HUDEP-2 (cell line): ENCODE measurements around the gene FAH.

ENCODE experiments used
- DNase-seq, 76 experiments: peaks; one replicate each; lab custom pipeline; 2025; ENCODE audit not compliant: unreplicated experiment in 76 of 76; lab: John Stamatoyannopoulos, UW

The FAH gene

DNA sequence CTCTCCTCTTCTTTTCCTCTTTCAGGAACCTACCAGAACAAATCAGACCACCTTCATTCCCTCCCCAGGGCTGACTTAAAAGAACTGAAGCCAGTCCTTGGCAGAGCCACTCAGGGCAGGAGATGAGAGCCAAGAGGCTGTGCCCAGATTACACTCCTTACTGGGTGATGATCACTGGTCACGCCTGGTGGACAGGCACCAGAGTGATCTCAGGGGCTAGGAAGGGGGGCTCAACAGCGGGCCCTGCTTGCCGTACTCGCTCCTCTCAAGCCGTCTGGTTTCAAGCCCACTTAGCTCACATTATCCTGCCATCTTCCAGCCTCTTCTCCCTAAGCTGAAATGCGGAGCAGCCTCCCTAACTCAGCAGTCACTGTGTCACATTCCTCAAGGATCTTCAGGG lies 1.7 kb upstream of the FAH start:
- peak in 10 of 76 experiments; percentile 4 to 44 (median 14) for DNase-seq

DNA sequence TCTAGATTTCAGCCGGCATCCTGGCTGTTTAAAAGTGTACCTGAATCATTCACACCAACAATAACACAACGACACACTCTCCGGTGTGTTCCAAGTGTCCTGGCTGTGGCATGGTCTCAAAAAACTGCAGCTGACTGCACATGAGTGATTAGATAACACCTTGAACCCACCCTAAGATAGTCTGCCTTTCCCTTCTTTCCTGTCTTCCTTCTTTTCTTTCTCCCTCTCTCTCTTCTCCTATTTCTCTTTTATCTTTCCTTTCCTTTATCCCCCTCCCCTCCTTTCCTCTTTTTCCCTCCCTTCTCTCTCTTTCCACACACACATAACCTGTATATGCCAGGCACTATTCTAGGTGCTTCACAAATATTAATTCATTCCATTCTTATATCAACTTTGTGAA lies 1.2 kb upstream of the FAH start:
- peak in 21 of 76 experiments; percentile 5 to 50 (median 13) for DNase-seq

DNA sequence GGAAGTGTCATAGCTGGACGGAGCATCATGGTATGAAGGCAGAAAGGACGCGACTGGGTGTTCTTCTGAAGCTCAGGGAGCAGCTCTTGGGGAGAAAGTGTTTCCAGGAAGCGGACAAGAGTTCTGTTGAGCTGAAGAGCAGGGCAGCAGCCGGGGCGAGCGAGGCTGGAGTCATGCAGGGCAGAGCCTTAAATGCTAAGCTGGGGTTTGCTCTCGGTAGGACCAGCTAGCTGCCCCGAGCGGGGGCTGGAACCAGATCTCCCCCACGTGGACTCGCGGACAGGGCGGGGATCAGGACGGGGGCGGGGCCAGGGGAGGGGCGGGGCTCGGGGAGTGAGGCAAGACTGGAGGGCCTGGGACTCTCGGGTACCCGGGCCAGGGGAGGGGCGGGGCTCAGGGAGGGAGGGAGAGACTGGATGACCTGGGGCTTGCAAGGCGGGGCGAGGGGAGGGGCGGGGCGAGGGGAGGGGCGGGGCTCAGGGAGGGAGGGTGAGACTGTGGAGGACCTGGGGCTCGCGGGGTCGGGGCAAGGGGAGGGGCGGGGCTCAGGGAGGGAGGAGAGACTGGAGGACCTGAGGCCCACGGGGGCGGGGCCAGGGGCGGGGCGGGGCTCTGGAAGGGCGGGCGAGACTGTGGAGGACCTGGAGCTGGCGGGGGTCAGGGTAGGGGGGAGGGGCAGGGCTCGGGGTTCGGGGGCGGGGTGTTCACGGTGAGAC lies 461 bp upstream of the FAH start:
- DNase-seq, result peak in 75 of 76 experiments; percentile 40 to 100 (median 97)

DNA sequence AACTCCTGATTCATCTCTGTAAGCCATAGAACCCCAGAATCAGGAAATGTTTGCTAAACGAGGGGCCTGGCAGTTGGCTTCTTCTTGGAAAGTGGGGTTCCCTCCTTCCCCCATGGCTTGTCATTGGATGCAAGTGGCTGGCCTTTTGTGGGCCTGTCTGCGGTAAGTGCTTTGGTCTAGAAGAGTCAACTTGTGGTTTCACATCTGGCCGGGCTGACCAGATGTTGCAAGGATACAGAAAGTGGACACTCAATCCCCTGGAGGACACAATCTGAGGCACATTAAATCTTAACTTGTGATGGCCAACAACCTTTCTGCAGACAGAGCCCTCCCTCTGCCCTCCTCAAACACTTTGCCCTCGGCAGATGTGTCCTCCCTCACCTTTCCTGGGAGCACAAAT lies 1.1 kb downstream of the FAH start:
- peak in 5 of 76 experiments; percentile 13 to 26 (median 17) for DNase-seq

DNA sequence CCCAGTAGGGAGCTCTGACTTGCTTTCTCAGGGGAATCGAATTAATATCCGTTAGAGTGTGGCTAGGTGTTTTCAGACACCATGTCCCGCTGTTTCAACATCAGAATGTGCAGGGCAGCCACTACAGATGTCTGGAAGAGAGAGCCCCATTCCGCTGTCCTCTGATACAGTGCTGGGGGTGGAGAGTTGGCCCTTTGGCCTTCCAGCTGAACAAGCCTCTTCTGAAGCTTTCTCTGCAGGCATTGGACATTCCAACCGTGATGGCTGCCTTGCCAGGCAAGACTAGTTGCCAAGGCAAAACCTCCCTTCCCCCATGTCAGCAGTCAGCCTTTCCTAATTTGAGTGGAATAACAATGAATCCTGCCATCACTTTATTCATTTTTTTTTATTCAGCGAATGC lies 1.5 kb downstream of the FAH start:
- DNase-seq, result peak in 29 of 76 experiments; percentile 3 to 42 (median 21)

DNA sequence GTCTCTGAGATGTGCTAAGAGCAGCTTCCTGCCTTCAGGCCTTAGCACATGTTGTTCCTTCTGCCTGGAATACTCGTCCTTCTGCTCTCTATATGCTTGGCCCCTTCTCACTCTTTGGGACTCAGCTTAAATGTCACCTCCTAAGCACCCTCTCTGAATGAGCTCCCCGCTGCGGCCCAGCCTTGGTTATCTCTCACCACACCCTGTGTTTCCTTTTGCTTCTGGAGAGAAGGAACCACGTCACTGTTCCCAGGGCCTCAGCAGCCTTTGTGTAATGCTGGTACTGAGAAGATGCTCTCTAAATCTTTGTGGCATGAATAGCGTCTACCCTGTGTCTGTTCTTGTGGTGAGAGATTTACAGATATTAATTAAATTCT lies 2.2 kb downstream of the FAH start:
- peak in 55 of 76 experiments; percentile 12 to 80 (median 48) for DNase-seq

- DNase-seq, result peak in 74 of 76 experiments; percentile 27 to 96 (median 90)
These were observed 2.8 kb downstream of the FAH start for GRCh38 chr15:80155378-80156175.

DNA sequence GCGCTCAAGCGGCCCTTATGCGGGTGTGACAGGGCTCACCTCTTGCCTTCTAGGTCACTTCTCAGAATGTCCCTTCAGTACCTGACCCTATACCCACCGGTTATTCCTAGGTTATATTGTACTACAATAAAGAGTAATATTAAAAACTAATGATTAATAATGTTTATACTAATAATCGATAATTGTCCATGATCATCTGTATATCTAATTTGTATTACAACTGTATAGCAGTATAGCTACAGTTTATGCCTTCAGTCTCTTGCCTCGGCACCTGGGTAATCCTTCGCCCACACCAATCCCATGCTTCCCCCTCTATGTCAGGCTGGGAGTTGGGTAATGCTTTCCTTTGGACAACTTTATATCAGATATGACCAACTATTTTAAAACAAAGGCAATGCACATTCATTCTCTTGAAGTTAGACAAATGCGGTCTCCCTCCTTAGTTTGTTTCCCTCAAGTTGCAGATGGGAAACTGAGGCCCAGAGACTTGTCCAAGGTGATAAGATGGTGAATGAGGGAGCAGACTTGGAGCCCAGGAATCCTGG lies 3.4 kb downstream of the FAH start:
- no peak for DNase-seq

GRCh38 chr15:80157215-80157614 lies 4.4 kb downstream of the FAH start:
- no peak for DNase-seq

- no peak for DNase-seq
These were observed 6.5 kb downstream of the FAH start for GRCh38 chr15:80159301-80159700.

DNA sequence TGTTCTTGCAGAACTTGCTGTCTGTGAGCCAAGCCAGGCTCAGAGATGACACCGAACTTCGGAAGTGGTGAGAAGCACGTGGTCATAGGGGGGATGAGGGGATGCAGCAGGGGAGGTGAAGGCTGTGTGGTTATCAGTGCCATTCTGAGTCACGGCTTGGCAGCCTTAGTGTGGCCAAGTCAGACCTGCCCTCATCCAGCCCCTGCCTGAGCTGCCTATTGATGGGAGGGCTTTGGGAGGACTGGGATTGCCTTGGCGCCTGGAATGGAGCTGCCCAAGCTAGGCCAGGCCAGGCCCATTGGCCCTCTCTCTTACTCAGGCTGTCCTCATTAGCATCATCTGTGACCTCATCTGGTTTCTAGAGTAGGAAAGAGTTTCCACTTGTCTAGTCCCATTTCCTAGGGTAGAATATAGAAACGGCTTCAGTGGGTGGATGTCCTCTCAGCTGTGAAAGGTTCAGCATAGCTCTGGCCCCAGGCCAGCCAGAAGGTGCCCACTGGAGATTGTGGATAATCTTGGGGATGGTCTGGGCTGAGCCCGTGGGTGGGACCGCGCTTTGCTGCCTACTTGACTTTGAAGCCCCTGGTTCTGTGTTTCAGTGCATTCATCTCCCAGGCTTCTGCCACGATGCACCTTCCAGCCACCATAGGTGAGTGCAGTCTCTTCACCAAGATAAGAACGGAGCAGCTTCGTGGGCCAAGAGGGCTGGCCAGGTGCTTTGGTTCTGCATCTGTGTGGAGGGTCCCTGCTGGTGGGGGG lies 7.2 kb downstream of the FAH start:
- DNase-seq, result peak in 64 of 76 experiments; percentile 15 to 84 (median 55)

GRCh38 chr15:80160570-80161156 lies 7.9 kb downstream of the FAH start:
- peak in 69 of 76 experiments; percentile 14 to 80 (median 49) for DNase-seq

DNA sequence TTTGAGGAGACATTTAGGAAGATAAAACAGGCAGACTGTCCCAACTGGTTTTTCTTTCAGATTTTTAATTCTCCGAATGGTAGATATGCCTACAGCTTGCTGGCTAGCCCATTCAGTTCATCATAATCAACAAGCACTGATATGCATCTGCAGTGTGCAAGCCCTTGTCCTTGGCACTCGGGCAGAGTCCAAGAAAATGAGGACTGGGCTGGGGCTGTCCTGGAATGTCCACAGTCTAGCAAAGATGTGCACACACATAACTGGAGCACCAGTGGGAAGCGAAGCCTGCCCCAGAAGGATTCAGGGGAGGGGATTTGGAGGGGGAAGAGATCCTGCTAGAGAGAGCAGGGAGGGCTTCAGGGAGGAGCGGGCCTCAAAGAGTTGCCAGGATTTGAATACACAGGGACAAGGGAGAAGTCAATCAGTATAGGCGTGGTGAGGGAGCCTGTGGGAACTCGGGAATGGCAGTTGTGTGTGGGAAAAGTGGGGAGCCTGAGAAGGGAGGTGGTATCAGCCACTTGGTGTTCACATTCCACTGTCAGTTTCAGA lies 8.7 kb downstream of the FAH start:
- DNase-seq, result no peak

- DNase-seq, result no peak
These were observed 9.3 kb downstream of the FAH start for GRCh38 chr15:80162059-80162554.

DNA sequence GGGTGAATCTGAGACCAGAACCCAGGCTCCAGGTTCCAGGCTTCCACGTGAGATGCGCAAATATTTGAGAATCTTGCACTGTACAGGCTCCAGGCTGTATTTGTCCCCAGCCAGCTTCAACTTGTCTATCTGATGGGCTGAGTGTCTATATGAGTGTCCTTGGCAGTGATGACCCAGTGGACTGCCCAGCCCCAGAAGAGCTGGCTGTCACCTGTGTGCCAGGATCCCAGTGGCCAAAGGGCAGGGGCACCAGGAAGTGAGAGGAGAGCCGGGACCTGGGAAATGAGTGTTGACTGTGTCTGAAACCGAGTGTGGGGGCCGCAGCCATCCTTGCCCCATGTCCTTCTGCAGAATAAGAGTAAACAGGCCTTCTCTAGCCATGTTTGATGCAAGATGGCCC lies 10.4 kb downstream of the FAH start:
- no peak for DNase-seq

GRCh38 chr15:80163897-80164296 lies 11.1 kb downstream of the FAH start:
- DNase-seq, result no peak

DNA sequence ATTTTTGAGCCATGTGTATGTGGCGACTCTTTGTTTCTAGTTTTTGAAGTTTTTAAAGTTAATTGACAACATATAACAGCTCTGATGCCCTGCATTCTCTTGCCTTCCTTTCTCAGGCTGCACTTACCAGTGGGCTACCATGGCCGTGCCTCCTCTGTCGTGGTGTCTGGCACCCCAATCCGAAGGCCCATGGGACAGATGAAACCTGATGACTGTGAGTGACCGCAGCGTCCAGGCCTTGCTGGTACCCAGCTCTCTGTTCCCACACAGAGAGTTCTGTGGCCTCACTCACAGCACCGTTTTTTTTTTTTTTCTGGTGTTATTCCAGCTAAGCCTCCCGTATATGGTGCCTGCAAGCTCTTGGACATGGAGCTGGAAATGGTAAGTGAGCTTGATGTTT lies 15.1 kb downstream of the FAH start:
- no peak for DNase-seq

- no peak for DNase-seq
These were observed 15.6 kb downstream of the FAH start for GRCh38 chr15:80168421-80168820.

GRCh38 chr15:80169768-80170357 lies 17.1 kb downstream of the FAH start:
- DNase-seq, result no peak

- no peak for DNase-seq
These were observed 17.8 kb downstream of the FAH start for GRCh38 chr15:80170596-80170995.
